Erythroblast (primary cell): Measurements from ENCODE around the gene PPP1R14C.

Experiments used
- GATA1 ChIP-seq: IDR thresholded peaks from 2 replicates; pipeline ENCODE4 v1.6.1; 2011; ENCODE audit warnings: low read depth, mild to moderate bottlenecking, control low read depth, low read length, moderate library complexity
- POLR2A ChIP-seq: IDR thresholded peaks from 2 replicates; pipeline ENCODE4 v1.6.1; 2011; ENCODE audit warnings: mild to moderate bottlenecking, low read length

- TF ChIP-seq POLR2A (no peak), GATA1 (no peak)
Observed at GRCh38 chr6:150157081-150157480, 14.2 kb downstream of the PPP1R14C start.
